Measurements from ENCODE around the gene NOL8.

NOL8 gene

DNA sequence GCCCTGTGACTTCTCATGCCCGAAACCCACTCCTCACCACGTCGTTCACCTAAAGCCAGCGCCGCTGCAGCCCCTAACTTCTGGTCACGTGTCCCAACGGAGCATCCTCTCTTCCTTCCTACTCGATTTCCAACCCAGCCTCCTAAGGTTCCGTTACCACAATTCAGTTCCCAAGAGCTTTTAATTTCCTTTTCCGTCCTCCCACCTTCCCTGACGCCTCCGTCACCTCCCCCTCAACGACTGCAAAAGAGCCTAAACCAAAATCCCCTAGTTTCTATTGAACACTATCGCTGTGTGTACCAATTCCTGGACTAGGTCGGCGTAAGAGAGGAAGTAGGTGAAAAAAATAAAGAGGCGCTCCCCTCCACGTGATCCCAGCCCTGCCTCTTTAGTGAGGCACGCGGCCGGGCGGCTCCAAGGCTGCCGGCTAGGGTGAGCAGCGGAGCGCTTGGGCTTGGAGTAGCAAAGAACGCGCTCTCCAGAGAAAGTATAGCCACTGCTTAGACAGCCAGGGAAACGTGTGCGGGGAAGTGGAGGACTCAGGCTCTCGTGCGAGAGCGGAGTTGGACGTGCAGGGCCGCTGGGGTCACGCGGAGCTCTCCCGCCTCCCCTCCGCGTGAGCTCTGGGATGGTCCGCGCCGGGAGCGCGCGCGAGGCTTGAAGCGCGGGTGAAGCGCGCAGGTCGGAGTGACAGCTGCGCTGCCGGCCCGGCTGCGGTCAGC, at the start of gene NOL8, which contains the start of gene CENPP:
Gene NOL8 (minus strand): TSS at position 82 of the 722 bp plus-strand sequence. CDS start 1,189 bp downstream, outside the sequence.
Gene CENPP (plus strand): TSS at position 685 of the 722 bp plus-strand sequence.
- peak; percentile 95 for DNase-seq

DNA sequence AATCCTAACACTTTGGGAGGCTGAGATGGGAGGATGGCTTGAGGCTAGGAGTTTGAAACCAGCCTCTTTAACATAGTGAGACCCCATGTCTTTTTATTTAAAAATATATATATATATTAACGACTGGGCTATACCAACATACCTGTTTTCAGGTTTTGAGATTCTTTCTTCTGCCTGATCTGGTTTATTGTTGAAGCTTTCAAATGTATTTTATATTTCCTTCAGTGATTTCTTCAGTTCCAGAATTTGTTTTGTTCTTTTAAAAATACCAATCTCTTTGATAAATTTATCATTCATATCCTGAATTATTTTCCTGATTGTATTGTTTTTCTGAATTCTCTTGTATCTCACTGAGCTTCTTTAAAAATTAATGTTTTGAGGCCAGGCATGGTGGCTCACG, 48.0 kb upstream of the NOL8 start:
- no peak for DNase-seq

DNA sequence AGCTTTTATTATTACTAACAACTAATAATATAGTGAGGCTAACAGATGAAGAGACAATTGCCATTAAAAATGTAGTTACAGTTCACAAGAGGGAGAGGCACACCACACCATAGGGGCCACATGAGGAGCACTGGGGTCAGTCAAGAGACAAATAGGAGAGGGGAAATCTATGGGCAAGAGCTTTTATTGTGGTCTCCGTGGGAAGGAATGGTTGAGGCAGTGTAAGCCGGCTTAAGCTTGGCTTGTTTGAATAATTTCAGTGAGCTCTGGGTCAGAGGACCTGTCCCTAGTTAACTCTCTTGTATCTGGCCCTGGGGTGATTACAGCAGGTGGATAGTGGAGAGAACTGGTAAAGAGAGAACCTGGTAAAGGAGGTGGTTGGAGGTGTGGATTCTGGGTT, 43.9 kb upstream of the NOL8 start:
- no peak for DNase-seq

DNA sequence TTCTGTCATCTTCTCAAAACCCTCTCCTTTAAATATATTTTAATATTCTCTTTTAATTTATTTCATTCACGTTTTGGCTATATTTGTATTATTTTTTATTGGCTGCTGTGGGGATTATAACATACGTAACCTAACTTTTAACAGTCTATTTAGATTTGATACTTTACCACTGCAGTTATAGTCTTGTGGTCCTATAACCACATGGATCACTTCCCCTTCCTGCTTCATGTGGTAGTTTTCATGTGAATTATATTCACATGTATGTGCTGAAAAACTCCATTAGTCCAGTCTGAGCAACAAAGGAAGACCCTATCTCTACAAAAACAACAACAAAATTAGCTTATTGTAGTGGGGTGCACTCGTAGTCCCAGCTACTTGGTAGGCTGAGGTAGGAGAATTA, 34.9 kb upstream of the NOL8 start:
- no peak for DNase-seq

DNA sequence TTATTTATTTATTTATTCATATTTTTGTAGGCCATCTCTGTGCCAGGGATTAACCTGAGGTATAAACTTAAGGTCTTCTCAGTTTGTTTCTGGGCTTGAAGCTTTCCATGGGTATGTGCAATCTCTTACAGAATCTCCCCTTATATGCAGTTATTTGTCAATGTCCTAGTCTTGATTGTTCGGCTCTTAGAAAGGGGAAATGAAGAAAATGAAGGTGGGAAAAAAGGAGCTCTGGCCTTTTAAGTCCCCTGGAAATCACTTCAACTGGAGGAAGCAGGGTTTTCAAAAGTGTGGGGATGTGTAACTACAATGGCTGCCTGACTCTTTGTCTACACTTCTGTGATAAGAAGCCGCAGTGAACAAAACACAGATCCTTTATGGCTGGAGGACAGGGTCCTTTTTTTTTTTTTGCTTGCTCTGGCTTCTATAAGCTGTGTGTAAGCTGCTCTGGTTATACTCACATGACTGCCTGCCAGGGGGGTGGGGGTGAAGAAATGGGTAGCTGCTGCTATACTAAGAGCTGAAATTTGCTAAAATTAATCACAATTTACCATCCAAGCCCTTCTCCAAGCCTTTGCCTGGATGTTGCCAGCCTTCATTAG, 34.3 kb upstream of the NOL8 start:
- DNase-seq, result peak; percentile 10

DNA sequence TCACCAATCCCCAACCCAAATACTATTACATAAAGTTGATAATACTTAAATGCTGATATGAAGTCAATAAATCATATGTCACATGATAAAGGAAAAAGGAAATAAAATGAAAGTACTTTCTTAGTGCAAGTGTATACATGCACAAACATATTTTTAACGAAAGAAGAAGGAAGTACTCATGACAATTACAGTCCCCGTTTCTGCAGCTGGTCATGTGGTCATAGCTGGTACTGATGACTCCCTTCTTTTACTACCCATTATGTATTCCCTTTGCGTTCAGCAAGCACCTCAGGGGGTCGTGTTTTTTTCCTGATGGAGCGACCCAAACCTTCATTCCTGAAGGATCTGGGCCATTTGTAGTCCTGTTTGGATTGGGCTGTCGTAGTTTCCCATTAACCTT, 27.9 kb upstream of the NOL8 start:
- DNase-seq, result no peak

DNA sequence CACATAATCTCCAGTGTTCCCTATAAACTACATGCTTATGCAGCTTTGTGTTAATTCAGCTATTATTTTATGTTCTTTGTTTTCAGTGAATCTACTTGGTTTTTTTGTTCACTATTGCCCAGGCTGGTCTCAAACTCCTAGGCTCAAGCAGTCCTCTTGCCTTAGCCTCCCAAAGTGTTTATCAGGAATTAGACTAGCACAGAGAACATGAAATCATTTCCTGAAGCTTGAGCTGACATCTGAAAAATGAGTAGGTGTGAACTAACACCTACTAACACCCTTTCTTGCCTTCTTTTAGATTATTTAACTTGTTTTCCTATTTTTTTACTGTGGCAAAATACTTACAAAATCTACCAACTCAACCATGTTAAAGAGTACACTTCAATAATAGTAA, 25.6 kb upstream of the NOL8 start:
- DNase-seq, result no peak

DNA sequence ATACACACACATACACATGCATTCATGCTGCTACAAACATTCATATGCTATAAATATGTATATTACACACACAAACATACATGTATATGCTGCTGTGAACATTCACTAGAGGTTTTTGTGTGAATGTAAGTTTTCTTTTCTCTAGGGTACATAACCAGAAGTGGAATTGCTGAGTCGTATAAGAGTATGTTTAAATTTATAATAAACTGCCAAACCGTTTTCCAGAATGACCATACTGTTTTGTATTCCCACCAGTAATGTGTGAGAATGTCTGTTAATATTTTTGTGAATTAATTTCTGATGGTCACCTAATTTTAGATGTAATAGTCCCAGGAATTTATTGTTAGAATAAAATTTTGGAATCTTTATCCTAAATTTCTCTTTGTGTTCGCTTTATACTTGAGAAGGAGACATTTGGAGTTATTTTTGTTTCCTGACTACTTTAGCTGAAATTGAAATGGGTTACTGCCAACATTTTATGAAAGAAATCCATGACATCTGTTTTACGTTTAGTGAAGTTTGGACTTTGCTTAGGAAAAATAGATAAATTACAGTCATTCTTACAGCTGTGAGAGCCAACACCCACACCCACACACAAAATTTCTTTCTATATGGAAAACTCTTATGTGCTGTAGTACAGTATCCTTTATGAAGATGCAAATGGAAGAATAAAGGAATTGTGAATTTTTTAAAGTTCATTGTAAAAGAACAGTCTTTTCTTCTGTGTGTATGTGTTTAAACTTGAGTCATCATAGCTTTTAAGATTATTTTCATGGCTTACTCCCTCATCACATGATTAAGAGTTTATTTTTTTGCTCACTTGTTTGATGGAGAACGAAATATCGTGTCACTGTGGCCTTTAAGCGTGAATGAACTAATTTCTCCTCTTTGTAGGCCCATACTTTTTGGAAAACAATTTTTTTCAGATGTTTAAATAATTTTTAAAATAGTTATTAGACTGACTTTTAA, 24.9 kb upstream of the NOL8 start:
- no peak for DNase-seq

DNA sequence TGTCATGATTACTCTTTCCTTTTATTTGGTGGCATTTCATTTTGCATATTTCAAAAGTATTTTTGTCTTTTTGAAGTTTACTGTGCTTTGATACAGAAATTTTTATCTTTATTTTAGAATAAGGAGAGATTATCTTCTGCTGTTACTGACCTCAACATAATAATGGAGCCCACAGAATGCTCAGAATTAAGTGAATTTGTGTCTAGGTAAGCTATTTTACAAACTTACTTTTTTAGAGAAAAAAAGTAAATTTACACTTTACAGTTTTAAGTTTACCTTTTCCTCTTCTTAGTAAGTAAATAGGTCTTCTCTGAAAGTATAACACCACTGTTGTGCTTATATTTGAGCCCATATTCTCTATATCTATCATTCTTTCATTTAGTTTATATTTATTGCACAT, 20.4 kb upstream of the NOL8 start:
- DNase-seq, result no peak

DNA sequence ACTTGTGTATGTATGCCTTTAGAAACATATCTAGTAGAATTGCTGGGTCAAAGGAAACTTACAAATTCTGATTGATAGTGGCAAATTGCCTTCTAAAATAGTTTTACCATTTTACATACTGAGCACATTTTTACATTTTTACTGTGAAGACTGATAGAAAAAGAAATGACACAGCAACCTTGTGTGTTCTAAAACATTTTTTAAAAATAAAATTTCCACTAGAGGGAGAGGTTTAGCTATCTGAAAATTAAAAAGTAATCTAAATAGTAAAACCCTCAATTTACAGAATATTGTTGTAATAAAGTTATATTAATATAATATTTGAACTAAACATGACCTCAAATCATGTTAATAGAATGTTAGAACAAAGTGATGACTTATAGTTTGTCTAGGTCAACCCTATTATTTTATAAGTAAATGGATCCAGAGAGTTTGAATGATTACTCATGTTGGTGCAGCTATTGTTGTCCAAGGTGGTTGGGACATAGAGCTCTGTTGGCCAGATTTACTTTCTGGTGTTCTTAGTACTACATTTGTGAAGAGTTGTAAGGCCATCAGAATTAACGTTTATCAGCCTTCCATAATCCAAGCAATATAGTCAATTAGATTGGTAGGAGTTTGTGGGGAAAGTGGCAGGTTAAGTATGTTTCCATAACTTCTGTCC, 17.8 kb upstream of the NOL8 start:
- DNase-seq, result peak; percentile 26

DNA sequence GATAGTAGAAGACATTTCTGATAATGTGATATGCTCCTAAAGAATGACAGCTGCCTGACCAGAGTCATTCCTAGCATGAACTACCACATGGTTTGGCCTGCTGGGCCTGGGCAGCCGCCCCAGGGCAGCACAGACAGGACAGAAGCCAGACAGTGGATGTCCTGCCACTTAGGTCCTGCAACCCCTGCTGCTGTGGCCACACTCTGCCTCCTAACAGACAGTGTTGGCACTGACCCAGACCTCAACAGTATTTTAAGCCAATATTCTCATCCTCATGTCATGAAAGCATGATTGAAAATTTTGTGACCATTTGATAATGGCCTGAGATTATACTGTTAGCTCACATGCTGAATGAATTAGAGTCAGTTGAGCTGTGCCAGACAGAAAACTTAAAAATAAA, 16.4 kb upstream of the NOL8 start:
- no peak for DNase-seq

DNA sequence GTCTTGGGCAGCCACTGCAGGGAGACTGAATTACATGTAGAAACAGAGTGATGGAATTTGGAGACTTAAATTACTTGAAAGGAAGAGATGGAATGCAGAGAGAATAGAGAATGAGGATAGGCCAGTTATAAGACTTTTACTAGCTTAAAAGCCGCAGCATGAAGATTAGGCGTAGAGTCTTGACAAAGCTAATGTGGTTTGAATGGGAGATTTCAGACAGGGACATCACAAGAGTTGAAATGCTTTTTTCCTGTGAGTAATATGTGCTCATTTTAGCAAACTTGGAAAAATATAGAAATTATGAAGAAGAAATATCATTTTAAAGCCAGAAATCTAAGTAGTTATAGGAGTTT, 8.1 kb upstream of the NOL8 start:
- DNase-seq, result no peak

DNA sequence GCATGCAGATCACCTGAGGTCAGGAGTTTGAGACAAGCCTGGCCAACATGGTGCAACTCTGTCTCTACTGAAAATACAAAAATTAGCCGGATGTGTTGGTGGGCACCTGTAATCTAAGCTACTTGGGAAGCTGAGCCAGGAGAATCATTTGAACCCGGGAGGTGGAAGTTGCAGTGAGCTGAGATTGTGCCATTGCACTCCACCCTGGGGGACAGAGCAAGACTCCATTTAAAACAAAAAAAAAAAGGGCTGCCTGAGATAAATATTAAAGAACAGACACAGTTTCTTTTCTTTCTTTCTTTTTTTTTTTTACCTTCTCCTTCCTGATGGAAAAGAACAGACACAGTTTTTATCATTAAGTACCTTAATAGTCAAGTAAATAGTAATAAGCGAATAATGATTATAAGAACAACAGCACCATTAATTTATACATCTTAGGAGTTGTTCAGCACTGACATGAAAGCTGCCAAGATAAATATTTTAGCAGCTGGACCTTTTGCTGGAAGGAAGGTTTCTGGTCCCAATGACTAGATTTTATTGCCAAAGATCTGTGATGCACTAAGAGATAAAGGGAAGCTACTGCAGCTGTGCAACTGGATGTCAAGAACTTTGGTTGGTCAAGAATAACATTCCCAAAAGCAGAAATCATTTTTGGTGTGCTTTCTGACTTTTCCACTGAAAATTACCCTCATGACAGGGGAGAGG, 7.6 kb upstream of the NOL8 start:
- DNase-seq, result no peak

DNA sequence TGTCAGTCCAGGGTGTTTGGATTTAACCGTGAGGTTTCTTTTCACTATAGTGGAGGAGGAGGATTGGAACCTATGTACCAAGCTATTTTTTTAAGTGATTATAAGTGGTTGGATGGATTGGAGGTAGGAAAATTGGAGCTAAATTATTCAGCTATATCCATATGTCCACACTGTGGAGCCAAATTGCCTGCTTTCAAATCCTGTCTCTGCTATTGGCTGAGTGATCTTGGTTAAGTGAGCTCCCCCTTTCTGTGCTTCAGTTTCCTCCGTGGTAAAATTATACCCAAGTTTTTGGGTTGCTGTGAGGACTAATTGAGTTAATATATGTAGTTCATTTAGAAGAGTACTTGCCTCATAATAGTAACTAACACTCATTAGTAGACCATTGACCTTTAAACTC, 3.1 kb upstream of the NOL8 start:
- DNase-seq, result peak; percentile 46

DNA sequence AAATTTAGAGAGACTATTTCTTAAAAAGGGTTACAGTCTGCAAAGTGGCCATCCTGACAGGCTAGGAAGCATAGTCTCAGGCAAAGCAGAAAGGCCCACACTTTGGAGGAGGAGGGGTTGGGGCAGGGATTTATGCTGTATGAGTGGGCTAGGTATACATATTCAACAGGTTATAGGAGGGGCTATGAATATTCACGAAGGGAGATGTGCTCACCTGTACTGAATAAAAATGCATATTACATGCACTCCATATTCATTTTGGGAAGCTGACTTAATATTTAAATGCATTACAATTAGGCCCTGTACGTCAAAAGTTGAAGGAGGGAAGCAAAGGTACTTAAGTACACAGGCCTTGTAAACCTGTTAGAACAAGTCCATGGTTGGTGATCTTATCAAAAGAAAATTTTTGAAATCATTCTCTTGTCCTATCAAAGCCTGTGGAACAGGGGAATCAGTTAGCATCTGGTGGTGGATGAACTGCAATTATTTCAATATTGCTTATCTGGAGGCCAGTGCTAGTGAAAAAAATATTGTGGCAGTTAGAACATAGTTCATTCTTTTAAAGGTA, 2.2 kb upstream of the NOL8 start:
- DNase-seq, result peak; percentile 23

DNA sequence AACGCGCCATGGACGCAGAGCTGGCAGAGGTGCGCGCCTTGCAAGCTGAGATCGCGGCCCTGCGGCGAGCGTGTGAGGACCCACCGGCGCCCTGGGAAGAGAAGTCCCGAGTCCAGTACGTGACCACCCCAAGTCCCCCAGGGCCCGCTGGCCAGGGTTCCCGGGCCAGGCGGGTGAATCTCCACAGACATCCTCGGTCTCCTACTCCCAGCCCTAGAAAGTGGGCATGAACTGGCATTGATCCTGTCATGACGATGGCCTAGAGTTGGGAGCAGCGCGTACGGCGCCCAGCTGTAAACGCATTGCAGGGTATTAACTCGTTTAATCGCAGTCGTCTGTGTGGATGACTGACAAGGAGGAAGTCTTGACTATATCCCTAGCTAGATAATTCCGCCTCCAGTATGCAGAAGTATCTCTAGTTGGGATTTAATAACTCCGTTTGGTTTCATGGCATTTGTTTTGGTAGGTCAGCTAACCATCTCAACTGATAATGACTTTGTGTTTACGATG, 896 bp upstream of the NOL8 start:
- DNase-seq, result peak; percentile 74

DNA sequence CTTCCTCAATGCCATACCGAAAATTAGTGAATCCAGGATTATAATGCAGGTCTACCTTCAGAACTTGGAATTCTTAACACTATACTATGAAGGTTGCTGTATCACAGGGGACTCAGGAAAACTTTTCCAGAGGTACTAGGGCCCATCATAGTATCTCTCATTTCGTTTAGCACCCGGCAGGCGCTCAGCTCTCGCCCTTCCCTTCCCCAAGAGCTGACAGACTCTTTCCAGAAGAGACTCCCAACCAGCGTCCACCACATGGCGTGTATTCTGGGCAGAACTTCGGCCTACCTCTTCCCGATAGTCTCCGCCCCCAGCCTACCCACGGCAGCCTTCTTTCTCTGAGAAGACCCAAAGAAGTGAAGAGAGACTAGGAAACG, 271 bp downstream of the NOL8 start:
- DNase-seq, result no peak

DNA sequence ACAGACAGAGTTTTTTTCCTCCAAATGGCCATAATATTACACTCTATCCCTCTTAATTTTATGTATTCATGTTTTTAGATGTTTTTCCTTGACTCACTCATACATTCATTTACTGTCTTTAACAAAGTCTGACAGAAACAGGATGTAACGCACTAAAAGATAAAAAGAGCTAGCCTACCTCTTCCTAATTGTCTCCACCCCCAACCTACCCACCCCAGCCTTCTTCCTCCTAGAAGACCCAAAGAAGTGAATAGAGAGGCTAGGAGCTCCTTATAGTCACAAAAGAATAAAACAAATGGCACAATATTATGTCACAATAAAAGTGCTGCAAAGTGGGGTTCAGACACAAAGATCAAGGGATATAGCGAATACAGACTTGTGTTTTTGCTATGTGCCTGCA, 719 bp downstream of the NOL8 start:
- DNase-seq, result no peak

DNA sequence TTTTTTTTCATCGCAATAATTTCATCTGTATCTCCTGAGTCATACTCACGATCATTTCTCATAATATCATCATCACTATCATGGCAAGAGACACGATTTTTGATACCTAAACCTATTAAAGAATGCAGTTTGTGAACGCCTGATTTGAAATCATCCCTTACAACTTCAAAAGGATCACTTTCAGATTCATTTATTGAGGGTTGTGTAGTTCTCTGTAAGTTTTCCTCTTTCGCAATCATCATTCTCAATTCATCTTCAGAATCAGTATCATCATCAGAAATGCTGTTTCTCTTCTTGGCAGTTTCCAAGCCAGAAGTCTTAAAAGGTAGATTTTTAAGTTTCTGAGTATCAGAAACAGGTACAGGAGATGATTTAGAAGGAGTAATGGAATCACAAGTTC, 9.7 kb downstream of the NOL8 start:
- DNase-seq, result no peak

DNA sequence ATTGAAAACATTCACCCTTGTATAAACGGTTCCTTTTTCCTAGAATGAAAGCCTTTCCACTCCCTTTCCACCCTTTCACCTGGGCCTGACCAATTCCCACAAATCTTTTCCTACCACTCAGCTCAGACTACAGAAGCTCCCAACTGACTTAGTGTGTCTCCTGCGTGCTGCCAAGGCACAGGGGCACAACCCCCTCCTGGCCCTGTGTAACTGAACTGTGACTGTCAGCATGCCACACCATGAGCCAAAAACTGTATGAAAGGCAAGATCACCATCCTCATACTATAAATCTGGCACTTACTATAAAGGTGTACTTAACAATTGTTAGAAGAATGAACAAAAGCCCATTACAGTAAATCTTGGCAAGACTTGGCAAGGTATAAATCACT, 11.5 kb downstream of the NOL8 start:
- DNase-seq, result no peak

DNA sequence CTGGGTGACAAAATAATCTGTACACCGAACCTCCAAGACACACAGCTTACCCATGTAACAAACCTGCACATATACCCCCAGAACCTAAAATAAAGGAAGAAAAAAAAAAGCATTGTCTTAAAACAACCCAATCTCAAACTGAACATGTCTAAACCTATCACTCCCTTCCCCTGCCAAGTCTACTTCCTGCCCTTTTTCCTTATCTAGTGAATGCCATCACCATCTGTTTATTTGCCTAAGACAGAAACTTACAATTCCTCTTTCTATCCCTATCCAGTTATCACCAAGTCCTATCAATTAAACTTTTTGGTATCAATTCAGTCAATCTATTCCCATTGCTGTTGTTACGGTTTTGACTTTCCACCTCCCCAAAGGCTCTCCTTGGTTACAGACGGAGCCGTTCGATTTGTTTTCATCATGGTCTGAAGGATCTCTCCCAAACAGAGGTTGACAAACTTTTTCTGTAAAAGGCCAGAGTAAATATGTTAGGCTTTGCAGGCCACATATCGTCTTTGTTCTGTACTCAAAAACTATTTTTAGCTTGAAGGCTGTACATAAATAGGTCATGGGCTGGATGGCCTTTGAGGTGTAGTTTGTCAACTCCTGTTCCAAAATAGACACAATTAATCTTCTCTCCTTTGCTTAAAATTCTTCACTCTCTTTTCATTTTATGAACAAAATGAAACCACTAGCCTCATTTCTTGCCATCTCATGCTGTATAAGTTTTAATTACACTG, 12.1 kb downstream of the NOL8 start:
- DNase-seq, result peak; percentile 49

Measured in OCI-M1 (cell line).